ENCODE results near the gene SLC36A2. TPM values are rescaled to one million over a fixed set of nuclear protein-coding genes. Genes with fewer than 3 reads are reported as not detected.
"Not testable (repeated sequence)": the region's sequence is repeated elsewhere in the genome, so short reads cannot be mapped to it uniquely, and the experiment has no call there.

The SLC36A2 gene
- total RNA-seq, 1 donor from 2014 or later, result 0.60 TPM

GRCh38 chr5:151332857-151333256 lies 14.5 kb downstream of the SLC36A2 start:
- DNase-seq (ENCODE audit: missing footprints) (no peak), ATAC-seq (no peak)
- intact Hi-C loops (cut with DNase I), result no loop called here

DNA sequence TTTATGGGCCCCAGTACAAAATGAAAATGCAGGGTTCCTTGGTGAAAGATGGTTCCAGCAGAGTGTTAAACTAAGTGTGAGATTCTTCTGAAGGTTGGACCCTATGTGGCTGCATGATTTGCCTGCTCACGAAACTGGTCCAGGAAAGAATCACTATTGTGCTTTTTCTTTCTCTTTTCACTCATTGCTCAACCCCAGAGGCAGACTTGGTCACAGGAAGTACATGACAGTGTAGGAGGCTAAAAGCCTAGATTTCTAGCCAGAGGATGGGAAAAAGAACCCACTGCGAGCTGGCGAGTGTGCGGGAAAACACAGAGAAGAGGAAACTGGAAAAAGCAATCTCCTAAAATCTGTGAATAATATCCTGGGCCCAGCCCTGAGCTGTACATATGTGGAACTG lies 18.6 kb downstream of the SLC36A2 start:
- ATAC-seq (peak; percentile 16), DNase-seq (ENCODE audit: missing footprints) (no peak)
- intact Hi-C loops (cut with DNase I), result no loop called here

DNA sequence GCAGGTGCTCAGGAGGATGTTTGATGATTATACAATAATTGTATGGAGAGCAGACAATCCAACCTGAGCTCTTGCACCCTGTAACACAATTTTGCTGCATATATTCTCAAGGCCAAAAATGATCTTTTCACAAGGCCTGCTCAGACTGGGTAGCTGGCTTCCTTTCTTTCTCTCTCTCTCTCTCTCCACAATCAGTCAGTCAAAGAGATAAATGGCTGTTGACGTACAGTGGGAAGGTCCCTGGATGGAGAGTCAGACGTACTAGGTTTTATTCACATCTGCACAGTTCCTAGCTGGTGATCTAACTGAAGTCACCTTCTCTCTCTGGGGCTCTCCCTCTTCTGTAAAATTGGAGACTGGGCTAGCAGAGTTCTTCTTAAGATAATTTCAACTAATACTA lies 19.8 kb downstream of the SLC36A2 start:
- no peak for DNase-seq (ENCODE audit: missing footprints)
- intact Hi-C loops (cut with DNase I), result no loop called here
- no peak for ATAC-seq

DNA sequence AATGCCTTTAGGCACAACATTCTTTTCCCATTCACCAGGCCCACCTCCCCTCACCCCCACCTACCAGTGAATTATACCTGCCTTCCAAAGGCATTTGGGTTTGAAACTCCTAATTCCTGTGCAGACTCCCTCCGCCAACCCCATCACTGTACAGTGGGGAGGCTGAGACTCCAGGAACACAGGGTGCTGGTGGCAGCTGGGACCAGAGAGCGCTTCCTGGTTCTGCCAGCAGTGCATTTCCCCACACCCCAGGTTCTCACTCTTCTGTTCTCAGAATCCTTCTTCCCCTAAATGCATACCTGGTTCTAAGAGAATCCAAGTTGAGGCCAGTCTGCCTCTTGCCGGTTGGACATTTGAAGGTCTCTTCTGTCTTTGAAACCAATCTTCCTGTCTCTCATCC lies 21.1 kb downstream of the SLC36A2 start:
- ATAC-seq (no peak), DNase-seq (ENCODE audit: missing footprints) (no peak)
- intact Hi-C loops (cut with DNase I), result no loop called here

DNA sequence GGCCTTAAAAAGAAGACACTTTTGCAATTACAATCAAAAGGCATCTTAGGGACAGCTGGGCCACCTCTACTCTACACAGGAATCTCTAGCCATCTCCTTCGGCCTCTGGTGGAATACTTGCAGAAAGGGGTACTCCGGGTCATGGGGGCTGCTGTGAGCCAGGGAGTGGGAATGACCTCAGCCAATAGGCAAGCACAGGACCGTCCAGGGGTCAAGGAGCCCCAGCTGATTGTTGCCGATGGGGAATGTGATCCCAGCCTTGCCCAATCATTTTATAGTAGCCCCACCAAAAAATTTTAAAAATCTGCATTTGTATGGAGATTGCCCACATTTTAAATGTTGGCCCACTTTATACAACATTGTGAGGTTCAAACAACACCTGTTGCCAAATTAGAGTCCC lies 26.9 kb downstream of the SLC36A2 start:
- intact Hi-C loops (cut with DNase I), result no loop called here
- DNase-seq (ENCODE audit: missing footprints) (no peak), ATAC-seq (no peak)

DNA sequence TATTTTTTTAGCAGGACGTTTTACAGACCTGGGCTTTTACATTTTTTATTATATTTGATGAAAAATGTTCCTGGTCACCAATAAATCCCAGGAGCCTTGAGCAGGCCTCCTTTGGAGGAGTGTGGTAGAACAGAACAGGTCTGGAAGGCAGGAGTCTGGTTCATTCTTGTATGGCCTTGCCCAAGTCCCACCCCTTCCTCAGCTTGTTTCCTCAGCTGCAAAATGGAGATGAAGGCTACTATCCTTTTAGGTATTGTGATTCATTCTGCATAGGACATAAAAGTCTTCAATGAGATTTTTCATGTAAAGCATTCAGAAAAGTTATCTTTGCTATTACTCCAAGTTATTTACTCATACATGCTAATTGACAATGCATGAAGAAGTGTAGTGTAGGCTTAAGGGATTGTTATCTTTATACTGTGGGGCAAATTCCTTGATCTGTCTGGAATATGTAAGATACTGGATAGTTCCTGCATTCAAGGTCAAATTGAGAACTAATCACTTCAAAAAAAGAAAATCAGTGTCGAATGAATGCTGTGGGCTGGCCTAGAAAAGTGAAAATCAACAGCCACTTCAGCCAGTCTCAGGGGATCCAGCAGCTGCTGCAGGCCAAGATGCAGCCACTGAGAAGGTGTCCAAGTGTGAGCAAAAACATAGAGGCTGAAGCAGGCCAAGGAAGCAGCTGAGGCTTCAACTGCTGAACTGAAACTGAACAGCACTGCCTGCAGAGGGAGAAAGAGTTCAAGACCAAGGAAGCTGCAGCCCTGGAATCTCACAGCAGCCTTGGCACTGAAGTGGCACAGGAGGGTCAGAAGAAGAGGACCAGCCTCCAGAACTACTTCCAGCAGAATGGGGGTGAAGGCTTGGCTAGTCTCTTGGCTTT lies 28.3 kb downstream of the SLC36A2 start:
- intact Hi-C loops (cut with DNase I), result loop anchor here (10.0 kb wide), 1 partner anchor 194 kb away; no protein-coding TSS in a partner anchor
- DNase-seq (ENCODE audit: missing footprints) (no peak), ATAC-seq (peak; percentile 94)

GRCh38 chr5:151317871-151318270 lies 29.5 kb downstream of the SLC36A2 start:
- intact Hi-C loops (cut with DNase I), result loop anchor here (10.0 kb wide), 1 partner anchor 193 kb away; no protein-coding TSS in a partner anchor
- ATAC-seq, result no peak
- DNase-seq (ENCODE audit: missing footprints), result no peak

- ATAC-seq (peak; percentile 69), DNase-seq (ENCODE audit: missing footprints) (peak; percentile 83)
- intact Hi-C loops (cut with DNase I), result loop anchor here (10.0 kb wide), 1 partner anchor 191 kb away; no protein-coding TSS in a partner anchor
These were observed 31.3 kb downstream of the SLC36A2 start for GRCh38 chr5:151315998-151316597.

- no peak for DNase-seq (ENCODE audit: missing footprints)
- no peak for ATAC-seq
- intact Hi-C loops (cut with DNase I), result loop anchor here (10.0 kb wide), 1 partner anchor 189 kb away; no protein-coding TSS in a partner anchor
These were observed 34.0 kb downstream of the SLC36A2 start for GRCh38 chr5:151313357-151313756.

DNA sequence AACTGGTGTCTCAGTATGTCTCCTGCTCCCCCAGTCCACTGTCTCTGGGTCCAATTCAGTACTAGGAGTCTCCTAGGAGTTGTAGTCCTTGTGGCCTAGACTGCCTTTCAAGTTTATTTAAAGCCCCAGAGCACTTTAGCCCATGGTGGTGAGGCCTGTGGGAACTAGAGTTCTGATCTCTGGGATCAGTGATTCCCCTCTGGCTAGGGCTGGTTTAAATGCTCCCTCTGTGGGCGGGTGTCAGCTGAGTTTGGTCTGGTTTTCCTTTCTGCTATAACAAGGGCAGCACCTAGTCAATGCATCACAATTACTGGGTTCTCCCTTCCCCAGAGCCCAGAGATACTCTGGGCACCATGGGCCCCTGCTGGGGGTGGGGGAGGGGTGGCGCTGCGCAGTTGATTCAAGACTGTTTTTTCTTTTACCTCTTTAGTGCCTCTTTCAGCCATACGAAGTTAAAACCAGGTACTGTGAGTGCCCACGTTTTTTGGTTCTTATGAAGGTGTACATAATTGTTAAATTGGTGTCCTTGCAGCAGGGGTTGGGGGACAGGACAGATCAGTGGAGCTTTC lies 34.5 kb downstream of the SLC36A2 start:
- DNase-seq (ENCODE audit: missing footprints), result no peak
- no peak for ATAC-seq
- intact Hi-C loops (cut with DNase I), result loop anchor here (10.0 kb wide), 1 partner anchor 188 kb away; no protein-coding TSS in a partner anchor

- intact Hi-C loops (cut with DNase I), result loop anchor here (10.0 kb wide), 1 partner anchor 186 kb away; no protein-coding TSS in a partner anchor
- ATAC-seq, result no peak
These were observed 36.4 kb downstream of the SLC36A2 start for GRCh38 chr5:151310932-151311331.

GRCh38 chr5:151309821-151310220 lies 37.5 kb downstream of the SLC36A2 start:
- DNase-seq (ENCODE audit: missing footprints); ATAC-seq: not testable (repeated sequence)
- intact Hi-C loops (cut with DNase I), result loop anchor here (10.0 kb wide), 1 partner anchor 185 kb away; no protein-coding TSS in a partner anchor

More at GRCh38 chr5:151310932-151311331, 36.4 kb downstream of the SLC36A2 start:
- no peak for DNase-seq (ENCODE audit: missing footprints)

DNA sequence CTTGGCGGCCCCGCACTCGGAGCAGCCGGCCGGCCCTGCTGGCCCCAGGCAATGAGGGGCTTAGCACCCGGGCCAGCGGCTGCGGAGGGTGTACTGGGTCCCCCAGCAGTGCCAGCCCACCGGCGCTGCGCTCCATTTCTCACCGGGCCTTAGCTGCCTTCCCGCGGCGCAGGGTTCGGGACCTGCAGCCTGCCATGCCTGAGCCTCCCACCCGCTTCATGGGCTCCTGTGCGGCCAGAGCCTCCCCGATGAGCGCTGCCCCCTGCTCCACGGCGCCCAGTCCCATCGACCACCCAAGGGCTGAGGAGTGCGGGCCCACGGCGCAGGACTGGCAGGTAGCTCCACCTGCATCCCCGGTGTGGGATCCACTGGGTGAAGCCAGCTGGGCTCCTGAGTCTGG lies 38.1 kb downstream of the SLC36A2 start:
- DNase-seq (ENCODE audit: missing footprints); ATAC-seq; intact Hi-C loops (cut with DNase I): not testable (repeated sequence)

GRCh38 chr5:151303666-151304065 lies 43.7 kb downstream of the SLC36A2 start, which contains the start of gene SLC36A3:
TSS of gene SLC36A3 (minus strand) at chr5:151303766. CDS start at chr5:151303354, 412 bp downstream.
- DNase-seq (ENCODE audit: missing footprints) (no peak), ATAC-seq (no peak)
- intact Hi-C loops (cut with DNase I), result no loop called here

DNA sequence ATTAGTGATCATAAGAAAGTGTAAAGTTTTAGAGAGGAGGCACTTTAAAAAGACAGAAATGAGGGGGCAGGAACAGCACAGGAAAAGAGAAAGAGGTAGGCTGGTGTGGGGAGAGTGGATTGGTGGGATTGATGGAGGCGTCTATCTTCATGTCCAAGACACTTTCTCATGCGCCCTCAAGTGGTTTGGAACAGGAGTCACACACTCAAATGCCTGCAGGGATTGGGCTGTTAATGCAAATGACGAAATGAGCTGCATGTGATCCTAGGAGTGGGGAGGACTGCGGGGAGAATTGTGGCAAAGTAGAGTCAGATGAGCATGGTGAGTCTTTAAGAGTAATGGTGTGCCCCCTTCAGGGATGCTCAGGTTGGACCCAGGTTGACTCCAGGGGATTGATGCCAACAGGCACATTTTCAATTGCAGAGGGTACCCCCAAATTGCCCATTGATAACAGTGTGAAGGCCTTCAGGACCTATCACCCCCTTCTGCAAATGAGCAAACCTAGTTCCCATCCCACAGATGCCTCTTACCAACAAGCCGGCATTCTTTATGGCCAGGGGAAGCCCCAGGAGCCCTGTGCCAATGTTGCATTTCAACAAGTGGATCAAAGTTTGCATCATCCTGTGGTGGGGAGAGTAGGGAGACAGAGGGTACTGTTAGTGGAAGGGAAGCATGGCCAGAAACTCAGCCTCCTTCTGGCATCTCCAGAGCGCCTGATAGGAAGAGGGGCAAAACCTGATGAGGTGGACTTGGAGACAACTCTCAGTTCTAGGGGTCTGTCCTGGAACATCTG lies 49.1 kb downstream of the SLC36A2 start:
- no peak for DNase-seq (ENCODE audit: missing footprints)
- ATAC-seq, result no peak
- intact Hi-C loops (cut with DNase I), result no loop called here

GRCh38 chr5:151296974-151297373 lies 50.4 kb downstream of the SLC36A2 start:
- DNase-seq (ENCODE audit: missing footprints) (no peak), ATAC-seq (no peak)
- intact Hi-C loops (cut with DNase I), result no loop called here

- ATAC-seq, result no peak
These were observed 50.9 kb downstream of the SLC36A2 start for GRCh38 chr5:151296478-151296830.

DNA sequence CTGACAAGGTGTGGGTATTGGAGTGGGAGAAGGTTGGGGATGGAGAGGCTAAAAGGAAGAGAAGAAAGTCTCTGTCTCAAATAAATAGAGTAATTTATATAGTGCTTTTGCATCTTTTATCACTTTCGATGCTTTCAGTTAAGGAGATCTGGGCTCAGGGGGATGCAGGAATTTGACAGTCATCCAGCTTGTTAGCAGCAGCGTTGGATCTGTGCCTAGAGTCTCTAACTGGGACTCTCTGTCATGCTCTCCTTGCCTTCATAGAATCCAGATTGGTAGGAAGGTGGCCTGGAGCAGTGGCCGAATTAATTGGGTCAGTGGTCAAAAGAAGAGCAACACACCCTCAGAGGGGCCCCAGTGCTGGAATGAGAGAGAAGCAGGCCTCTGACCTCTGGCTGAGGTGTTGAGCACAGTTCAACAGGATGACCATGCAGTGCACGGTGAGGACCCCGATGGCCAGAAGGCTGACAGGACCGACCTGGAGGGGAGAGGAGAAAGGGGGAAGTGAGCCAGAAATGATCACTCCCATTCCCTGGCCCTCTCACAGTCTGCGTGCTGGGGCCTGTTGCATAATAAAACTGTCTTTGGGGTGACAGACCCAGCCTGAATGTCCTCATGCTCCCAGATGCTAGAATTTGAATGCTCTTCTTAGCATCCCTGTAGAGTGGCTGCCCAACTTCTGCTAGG lies 51.4 kb downstream of the SLC36A2 start:
- no peak for DNase-seq (ENCODE audit: missing footprints)
- no peak for ATAC-seq
- intact Hi-C loops (cut with DNase I), result no loop called here

More at GRCh38 chr5:151296478-151296830, 50.9 kb downstream of the SLC36A2 start:
- no peak for DNase-seq (ENCODE audit: missing footprints)
- intact Hi-C loops (cut with DNase I), result no loop called here
